AG10803 (cell line): ENCODE results near the gene KIAA1755.

Experiments used
- DNase-seq: peaks from one replicate; pipeline ENCODE4 v3.0.0; 2010; ENCODE audit warnings: low read depth
- H3K4me3 ChIP-seq: 2 replicates; pipeline ENCODE4 v1.5.1; 2011; ENCODE audit warnings: mild to moderate bottlenecking, low read length, control low read depth
- CTCF ChIP-seq: conservative IDR thresholded peaks from 2 replicates; pipeline ENCODE4 v1.5.1; 2011; ENCODE audit warnings: mild to moderate bottlenecking, low read length, control low read depth, inconsistent platforms

The KIAA1755 gene

GRCh38 chr20:38164069-38164468 lies 96.5 kb downstream of the KIAA1755 start:
- no peak for TF ChIP-seq CTCF
- DNase-seq: no peak
- no peak overlapping the region for H3K4me3 ChIP-seq

GRCh38 chr20:38162878-38163875 lies 97.4 kb downstream of the KIAA1755 start:
- no peak for DNase-seq
- H3K4me3 ChIP-seq: no peak overlapping the region
- no peak for TF ChIP-seq CTCF

- TF ChIP-seq CTCF: no peak
- no peak overlapping the region for H3K4me3 ChIP-seq
- DNase-seq: no peak
Measured at GRCh38 chr20:38162149-38162548, 98.4 kb downstream of the KIAA1755 start.

GRCh38 chr20:38161412-38161774 lies 99.1 kb downstream of the KIAA1755 start:
- DNase-seq: no peak
- no peak overlapping the region for H3K4me3 ChIP-seq
- no peak for TF ChIP-seq CTCF
